Right ventricle myocardium inferior (tissue), 1 donor: ENCODE measurements around the gene KCNQ5. TPM values are rescaled to one million over a fixed set of nuclear protein-coding genes. Genes with fewer than 3 reads are reported as not detected.

ENCODE experiments used
- ATAC-seq: fragments of 200-7000 bp; cut with Tn5 transposase; one replicate; pipeline ENCODE4 v1.9.1; 2020; ENCODE audit warnings: mild to moderate bottlenecking, moderate library complexity
- DNase-seq: peaks from one replicate; pipeline ENCODE4 v3.0.0; 2021; ENCODE audit errors: missing footprints
- intact Hi-C: fragments of 100-400 bp; cut with DNase I; formaldehyde crosslinking; loops from one replicate; pipeline ENCODE4 v1.11.0; 2022
- total RNA-seq: library from RNA; stranded (reverse); fragmentation: NEBNext Ultra II Directional; extraction: Animal tissue kit (Norgen Biotek cat#: 25700); gene quantifications from one replicate; pipeline ENCODE4 v1.2.1, GENCODE V29; 2021
- donor health status: DM: no; HTN: yes; CAD: no; lungs with severe emphysema.

The KCNQ5 gene
- total RNA-seq, 1 donor from 2014 or later = not detected

GRCh38 chr6:72635636-72636035 is 13.8 kb downstream of the KCNQ5 start:
- intact Hi-C loops = no loop called here
- DNase-seq = no peak
- ATAC-seq = no peak

DNA sequence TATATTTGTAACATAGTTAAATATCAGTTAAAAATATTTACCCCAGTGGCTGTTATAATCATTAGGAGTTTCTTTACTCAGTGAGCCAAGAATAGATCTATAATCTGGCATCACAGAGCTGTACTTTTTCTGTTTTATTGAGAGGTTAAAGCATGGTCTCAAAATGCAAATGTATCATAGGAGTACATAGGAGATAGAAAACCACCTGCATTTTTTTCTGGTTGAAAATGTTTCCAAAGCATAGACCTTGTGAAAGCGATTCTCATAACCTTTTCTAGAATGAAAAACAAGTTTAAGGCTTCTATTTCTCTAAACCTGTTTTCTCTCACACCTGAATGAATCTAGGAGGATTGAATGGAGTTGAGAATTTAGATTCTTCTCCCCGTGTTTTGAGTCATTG is 14.4 kb downstream of the KCNQ5 start:
- no peak for ATAC-seq
- intact Hi-C loops = no loop called here
- DNase-seq = no peak

DNA sequence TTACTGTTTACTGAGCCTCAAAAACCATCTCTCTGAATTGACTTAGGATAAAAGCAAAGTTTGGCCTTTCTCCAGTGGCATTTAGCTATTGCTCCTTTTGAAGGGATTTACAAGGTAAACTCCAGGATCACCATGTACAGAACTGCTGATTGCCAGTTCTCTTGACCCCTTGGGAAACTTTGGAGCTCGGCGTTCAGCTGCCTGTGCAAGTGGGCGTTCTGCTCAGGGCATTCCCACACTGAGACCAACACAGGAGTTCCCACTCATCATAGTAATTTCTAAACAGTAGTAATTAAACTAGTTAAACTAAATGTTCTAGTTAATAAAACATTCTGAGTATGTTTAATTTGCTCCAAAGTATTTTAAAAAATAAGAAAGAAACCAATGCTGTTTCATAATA is 14.9 kb downstream of the KCNQ5 start:
- intact Hi-C loops = no loop called here
- DNase-seq = no peak
- ATAC-seq = no peak

- DNase-seq = no peak
- intact Hi-C loops = no loop called here
- no peak for ATAC-seq
Observed at GRCh38 chr6:72639920-72640614, 18.2 kb downstream of the KCNQ5 start.

DNA sequence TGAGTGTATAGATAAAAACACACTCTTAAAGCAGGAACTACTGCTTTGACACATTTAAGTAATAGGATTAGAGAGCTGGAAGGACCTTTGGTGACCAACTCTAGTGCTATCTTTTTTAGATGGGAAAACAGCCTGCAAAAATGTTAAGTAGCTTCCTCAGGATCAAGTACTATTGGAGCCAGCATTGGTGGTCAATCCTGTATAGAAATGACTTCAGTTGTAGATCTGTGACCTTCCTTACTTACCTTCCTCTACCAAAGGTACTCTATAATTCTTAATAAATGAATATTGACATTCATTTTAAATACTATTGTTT is 18.7 kb downstream of the KCNQ5 start:
- intact Hi-C loops = no loop called here
- DNase-seq = no peak
- no peak for ATAC-seq

GRCh38 chr6:72642435-72642834 is 20.6 kb downstream of the KCNQ5 start:
- no peak for DNase-seq
- no peak for ATAC-seq
- intact Hi-C loops = no loop called here

DNA sequence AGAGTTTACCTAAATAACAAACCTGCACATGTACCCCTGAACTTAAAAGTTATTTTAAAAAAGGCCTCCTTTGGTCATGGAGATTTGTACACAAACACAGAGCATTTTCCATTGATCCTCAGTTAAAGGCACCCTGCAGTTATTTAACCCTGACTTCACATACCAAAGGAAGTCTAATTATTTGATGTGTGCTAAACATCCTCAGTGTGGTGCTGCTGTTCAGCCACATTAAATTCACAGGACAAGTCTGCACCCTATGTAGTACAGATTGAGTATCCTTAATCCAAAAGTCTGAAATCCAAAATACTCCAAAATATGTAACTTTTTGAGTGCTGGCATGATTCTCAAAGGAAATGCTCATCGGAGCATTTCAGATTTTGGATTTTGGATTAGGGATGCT is 21.4 kb downstream of the KCNQ5 start:
- ATAC-seq (no peak), DNase-seq (no peak)
- intact Hi-C loops = no loop called here

DNA sequence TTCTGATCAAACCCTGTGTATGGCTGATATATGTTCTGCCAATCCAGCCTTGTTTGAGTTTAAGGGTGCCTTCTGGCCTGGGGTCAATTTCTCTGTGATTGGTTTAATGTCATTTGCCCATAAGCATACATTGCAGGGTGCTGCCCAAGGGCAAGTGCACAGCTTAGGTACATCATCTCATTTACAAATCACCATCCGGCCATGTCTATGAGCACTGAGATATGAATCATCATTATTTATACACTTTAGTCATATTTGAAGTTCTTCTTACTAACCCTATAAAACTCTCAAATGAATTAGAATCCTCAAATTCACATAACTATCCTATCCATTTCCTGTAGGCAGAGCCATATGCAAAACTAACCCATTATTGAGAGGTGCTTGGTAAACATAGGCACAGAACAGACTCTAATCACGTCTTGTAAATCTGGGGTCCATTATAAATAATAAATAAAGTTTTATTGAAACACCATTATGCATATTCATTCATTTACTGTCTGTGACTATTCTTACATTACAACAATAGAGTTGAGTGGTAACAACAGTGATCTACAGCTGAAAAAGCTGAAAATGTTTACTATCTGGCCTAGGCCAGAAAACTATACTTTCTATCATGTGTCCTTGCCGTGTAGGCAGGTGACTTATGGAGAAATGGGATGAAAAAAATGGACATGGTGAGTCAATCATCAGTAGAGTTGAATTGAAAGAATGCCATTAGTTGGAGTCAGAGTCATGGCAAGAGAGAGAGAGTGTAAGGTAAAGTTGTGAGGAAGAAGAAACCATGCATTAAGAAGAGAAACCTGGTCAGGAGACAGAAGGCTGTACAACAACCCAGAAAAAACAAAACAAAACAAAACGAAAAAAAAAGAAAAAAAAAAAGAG is 25.0 kb downstream of the KCNQ5 start:
- no peak for ATAC-seq
- intact Hi-C loops = no loop called here

GRCh38 chr6:72647489-72647888 is 25.6 kb downstream of the KCNQ5 start:
- DNase-seq (no peak), ATAC-seq (no peak)
- intact Hi-C loops = no loop called here

More for the DNA sequence above, 25.0 kb downstream of the KCNQ5 start:
- DNase-seq = no peak

DNA sequence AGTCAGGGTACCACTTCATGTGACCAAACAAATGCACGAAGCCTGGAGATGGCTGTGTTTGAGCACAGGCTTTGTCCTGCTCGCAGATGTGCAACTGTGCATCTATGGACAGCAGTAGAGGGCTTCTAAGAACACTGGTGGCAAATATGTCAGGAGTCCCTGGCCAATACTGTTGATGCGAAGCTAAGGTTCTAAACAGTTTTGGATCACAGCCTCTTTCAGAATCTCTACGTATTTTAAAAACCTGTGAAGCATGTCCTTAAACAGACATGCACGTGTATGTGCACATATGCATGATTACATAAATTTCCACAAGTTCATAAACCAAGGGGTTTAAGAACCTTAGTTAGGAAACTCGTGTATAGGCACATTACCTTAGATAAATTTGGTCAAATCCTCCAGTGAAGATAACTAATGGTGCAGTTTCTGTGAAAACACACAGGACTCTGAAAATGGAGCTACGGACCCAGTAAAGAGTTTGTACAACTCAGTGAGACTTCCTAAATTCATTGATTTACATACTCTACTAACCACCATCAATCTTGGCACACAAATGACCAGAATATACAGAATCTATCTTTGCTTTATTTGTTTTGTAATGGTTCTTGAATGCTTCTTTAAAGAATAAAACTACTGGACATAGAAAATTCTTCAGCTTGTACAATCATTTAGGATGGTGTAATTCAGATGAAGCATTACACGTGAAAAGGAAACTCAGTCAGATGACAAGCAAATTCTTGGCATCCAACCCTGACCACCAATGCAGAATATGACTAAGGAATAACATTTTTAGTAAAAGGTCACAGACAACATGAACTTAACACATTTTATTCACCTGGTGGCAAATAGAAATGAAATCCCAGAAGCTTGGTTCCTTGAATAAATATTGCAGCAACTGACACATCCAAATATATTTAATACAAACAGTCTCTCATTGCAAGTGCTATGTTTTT is 27.4 kb downstream of the KCNQ5 start:
- intact Hi-C loops = no loop called here
- ATAC-seq = no peak

DNA sequence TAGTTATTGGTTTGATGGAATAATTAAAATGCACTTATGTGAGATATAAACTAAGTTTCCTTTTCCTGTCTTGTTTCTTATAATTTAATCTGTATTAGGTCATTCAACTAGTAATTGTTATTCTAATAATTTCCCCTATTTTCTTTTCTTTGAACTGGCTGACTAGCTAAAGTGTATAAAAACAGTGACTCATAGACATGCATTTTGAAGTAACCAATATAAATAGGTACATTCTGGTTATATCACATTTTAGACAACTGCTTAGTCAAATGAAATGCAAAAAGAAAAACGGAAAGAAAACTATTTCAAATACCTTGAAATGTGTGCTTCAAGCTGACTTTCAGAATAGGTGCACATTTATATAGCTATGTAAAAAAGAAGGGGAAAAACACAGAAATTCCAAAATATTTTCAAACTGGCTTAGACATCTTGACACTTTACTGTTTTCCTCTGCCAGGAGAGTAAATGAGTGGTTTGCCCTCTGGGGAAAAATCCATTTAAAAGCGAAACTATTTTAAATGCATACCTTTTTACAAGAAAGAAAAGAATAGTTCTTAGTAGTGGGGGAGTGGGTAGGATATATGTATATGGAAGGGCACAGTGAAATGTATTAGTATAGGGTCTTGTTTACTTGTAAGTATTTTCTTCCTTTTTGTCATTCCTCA is 28.3 kb downstream of the KCNQ5 start:
- DNase-seq (no peak), ATAC-seq (no peak)
- intact Hi-C loops = no loop called here

More for the DNA sequence above, 27.4 kb downstream of the KCNQ5 start:
- DNase-seq = no peak

GRCh38 chr6:72651174-72651573 is 29.3 kb downstream of the KCNQ5 start:
- intact Hi-C loops = no loop called here
- no peak for ATAC-seq
- no peak for DNase-seq

DNA sequence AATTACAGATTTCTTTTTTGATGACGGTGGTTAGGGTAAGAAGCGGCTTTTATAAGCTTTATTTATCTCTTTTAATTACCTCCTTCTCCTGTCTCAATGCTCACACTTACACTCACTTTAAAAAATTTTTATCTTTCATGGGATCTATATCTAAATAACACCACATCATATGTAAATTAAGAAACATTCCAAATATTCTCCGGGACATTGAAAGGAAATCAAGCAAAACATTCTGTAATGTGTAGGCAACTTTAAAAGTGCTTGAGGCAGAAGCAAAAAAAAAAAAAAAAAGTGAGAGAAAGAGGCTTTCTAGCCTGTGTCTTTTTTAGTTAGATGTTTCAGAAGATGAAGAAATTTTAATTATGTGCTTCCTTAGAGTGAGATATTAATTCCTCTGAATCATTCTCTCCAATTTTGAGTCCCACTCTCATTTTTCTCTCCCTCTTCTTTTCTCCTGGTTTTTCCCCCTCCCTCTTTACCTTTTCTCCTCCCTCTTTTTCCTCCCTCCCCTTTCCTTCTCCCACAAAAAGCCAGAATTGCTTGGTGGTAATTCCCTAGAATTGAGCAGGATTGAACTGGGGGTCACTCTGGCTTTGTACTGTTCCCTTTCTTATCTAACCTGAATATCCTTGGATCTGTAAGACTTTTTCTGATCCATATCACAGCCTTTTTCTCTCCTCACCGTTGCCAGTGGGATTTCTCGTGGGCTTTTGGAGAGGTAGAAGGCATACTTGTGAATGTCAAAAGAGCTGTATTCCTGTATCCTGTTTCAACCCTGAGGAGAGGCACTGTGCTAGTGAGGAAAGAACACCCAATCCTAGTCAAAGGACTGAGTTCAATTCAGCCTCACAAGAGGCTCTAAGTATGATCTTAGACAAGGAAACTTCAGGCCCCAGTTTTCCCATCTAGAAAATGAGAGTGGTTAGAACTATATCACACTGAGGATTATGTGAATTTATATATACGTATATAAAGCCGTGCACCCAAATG is 30.4 kb downstream of the KCNQ5 start:
- no peak for ATAC-seq
- no peak for DNase-seq
- intact Hi-C loops = no loop called here

GRCh38 chr6:72653026-72653425 is 31.2 kb downstream of the KCNQ5 start:
- ATAC-seq = no peak
- intact Hi-C loops = no loop called here
- DNase-seq = no peak

GRCh38 chr6:72654071-72654621 is 32.3 kb downstream of the KCNQ5 start:
- DNase-seq (no peak), ATAC-seq (no peak)
- intact Hi-C loops = no loop called here

GRCh38 chr6:72657407-72658197 is 35.7 kb downstream of the KCNQ5 start:
- DNase-seq = no peak
- no peak for ATAC-seq
- intact Hi-C loops = no loop called here

- ATAC-seq (no peak), DNase-seq (no peak)
- intact Hi-C loops = no loop called here
Observed at GRCh38 chr6:72659754-72660153, 37.9 kb downstream of the KCNQ5 start.
